OCI-LY3 (cell line): ENCODE data around the gene NCOR2.

Experiments used
- CTCF ChIP-seq: fragments of 200-600, 300-600 bp; sonication (generic); IDR thresholded peaks from 2 replicates; pipeline ENCODE4 v1.5.1; 2014; ENCODE audit warnings: antibody characterized with exemption, low read length, low read depth
- EZH2phosphoT487 ChIP-seq: fragments of 200-600 bp; shearing (Covaris generic); IDR thresholded peaks from 2 replicates; pipeline ENCODE4 v1.6.1; 2018; ENCODE audit warnings: antibody characterized with exemption, mixed run types, low read depth

- no peak for TF ChIP-seq CTCF
- no peak for TF ChIP-seq EZH2phosphoT487
Measured at GRCh38 chr12:124595444-124595843, 28.0 kb upstream of the NCOR2 start.
